Right atrium auricular region (tissue), 2 donors: ENCODE data around the gene SSU72. TPM values are rescaled to one million over a fixed set of nuclear protein-coding genes. Genes with fewer than 3 reads are reported as not detected.

Experiments used
- DNase-seq: peaks from one replicate; pipeline ENCODE4 v3.0.0-alpha.2; 2019; ENCODE audit warnings: low spot score
- H3K27ac ChIP-seq, 2 donors: fragments of 200-600 bp; sonication (generic); 1 replicate in 1 of 2; 2 replicates in 1 of 2; pipeline ENCODE4 v1.5.1; 2016 to 2019
- H3K27me3 ChIP-seq, 2 donors: fragments of 200-600 bp; sonication (generic); one replicate each; pipeline versions ENCODE4 v1.5.1 to v1.6.0; 2017 to 2019
- H3K36me3 ChIP-seq: fragments of 200-600 bp; sonication (generic); one replicate; pipeline ENCODE4 v1.5.1; 2016
- H3K4me1 ChIP-seq, 2 donors: fragments of 200-600 bp; sonication (generic); one replicate each; pipeline versions ENCODE4 v1.5.1 to v1.6.0; 2017 to 2019
- H3K4me3 ChIP-seq, 2 donors: fragments of 200-600 bp; sonication (generic); 1 replicate in 1 of 2; 2 replicates in 1 of 2; pipeline ENCODE4 v1.5.1; 2017 to 2019; ENCODE audit warnings: mild to moderate bottlenecking in 1 of 2, moderate library complexity in 1 of 2
- H3K9me3 ChIP-seq, 2 donors: fragments of 200-600 bp; sonication (generic); one replicate each; pipeline ENCODE4 v1.5.1; 2019
- CTCF ChIP-seq, 2 donors: fragments of 200-600 bp; sonication (generic); IDR thresholded peaks; one replicate each; pipeline ENCODE4 v1.5.1; 2019; ENCODE audit warnings: antibody characterized with exemption in 2 of 2
- total RNA-seq, 2 donors: library from RNA; depleted of rRNA; stranded (reverse); fragments of >200 nt; gene quantifications; one replicate each; pipeline ENCODE4 v1.1.0, GENCODE V29; 2016

The SSU72 gene
- total RNA-seq, 2 donors from 2014 or later: 98.3 to 121 TPM

DNA sequence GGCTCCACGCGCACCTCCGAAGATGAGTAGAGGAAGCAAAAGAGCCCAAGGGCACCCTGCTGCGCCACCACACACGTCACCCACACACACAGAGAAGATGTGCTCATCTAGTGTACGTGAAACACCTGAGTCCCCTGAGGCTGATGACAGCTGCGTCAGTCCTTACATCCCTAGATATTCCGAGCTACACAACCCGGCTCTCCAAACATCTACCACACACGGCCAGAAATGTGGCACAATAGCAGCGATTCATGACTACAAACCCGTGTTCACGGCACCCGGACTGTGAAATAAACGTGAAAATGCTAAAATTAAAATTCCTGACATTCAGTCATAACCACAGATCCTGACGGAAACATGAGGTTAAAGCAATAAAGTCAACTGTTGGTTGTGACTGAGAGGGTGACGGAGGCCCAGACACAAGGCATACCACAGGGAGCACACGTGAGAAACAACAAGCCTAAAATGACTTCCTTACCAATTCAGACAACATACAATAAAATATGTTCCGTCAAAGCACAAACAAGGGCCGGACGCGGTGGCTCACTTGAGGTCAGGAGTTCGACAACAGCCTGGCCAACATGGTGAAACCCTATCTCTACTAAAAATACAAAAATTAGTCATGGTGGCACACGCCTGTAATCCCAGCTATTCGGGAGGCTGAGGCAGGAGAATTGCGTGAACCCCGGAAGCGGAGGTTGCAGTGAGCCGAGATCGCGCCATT is 7.3 kb downstream of the SSU72 start:
- no peaks in the 10 kb centered on the region for H3K27me3 ChIP-seq
- peaks cover 39% of the 10 kb centered on the region for H3K36me3 ChIP-seq
- no peak overlapping the region for H3K4me3 ChIP-seq
- no peak overlapping the region for H3K27ac ChIP-seq
- H3K9me3 ChIP-seq: no peaks in the 10 kb centered on the region
- TF ChIP-seq CTCF (IDR thresholded peaks at IDR 0.05): no peak
- peaks cover 0 to 40% of the 10 kb centered on the region in 2 donors for H3K4me1 ChIP-seq
- DNase-seq: no peak

DNA sequence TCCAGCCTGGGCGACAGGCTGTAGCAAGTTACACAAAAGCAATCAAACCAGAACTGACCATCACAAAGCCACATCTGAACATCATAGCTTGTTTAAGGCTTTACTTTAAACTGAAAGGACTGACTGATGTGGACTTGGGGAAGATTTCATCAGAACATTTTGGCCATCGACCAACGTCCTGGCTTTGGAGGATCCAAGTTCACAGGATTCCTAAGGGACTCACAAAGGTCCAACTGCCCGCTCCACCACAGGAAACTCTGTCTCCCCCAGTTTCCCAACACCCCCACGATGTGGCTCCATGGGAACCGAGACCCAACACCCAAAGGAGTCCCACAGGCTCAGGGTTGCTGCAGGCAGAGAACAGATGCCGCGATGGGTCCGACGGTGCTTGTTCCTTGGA is 9.3 kb downstream of the SSU72 start:
- Histone ChIP-seq H3K36me3 (peaks cover 53% of the 10 kb centered on the region), H3K27ac (no peak overlapping the region), H3K4me1 (peaks cover 0 to 39% of the 10 kb centered on the region in 2 donors), H3K27me3 (no peaks in the 10 kb centered on the region), H3K4me3 (no peak overlapping the region), H3K9me3 (no peaks in the 10 kb centered on the region)
- DNase-seq: no peak
- no peak for TF ChIP-seq CTCF (IDR thresholded peaks at IDR 0.05)

- Histone ChIP-seq H3K27ac (no peak overlapping the region), H3K27me3 (no peaks in the 10 kb centered on the region), H3K9me3 (no peaks in the 10 kb centered on the region), H3K4me3 (no peak overlapping the region), H3K4me1 (peaks cover 0 to 34% of the 10 kb centered on the region in 2 donors), H3K36me3 (peaks cover 48% of the 10 kb centered on the region)
- DNase-seq: no peak
- TF ChIP-seq CTCF (IDR thresholded peaks at IDR 0.05): no peak
These were observed 10.4 kb downstream of the SSU72 start for GRCh38 chr1:1564268-1564667.

- Histone ChIP-seq H3K9me3 (no peaks in the 10 kb centered on the region), H3K27me3 (no peaks in the 10 kb centered on the region), H3K4me3 (no peak overlapping the region), H3K36me3 (peaks cover 48% of the 10 kb centered on the region), H3K27ac (no peak overlapping the region), H3K4me1 (peaks cover 0 to 28% of the 10 kb centered on the region in 2 donors)
- no peak for TF ChIP-seq CTCF (IDR thresholded peaks at IDR 0.05)
- DNase-seq: no peak
These were observed 11.0 kb downstream of the SSU72 start for GRCh38 chr1:1563688-1564087.

- Histone ChIP-seq H3K9me3 (no peaks in the 10 kb centered on the region), H3K36me3 (peaks cover 48% of the 10 kb centered on the region), H3K27me3 (no peaks in the 10 kb centered on the region), H3K4me3 (no peak overlapping the region), H3K27ac (peak overlapping the region in 1 of 2 donors; percentile 32), H3K4me1 (peaks cover 0 to 20% of the 10 kb centered on the region in 2 donors)
- no peak for TF ChIP-seq CTCF (IDR thresholded peaks at IDR 0.05)
- no peak for DNase-seq
These were observed 12.0 kb downstream of the SSU72 start for GRCh38 chr1:1562556-1563195.
